Measurements from ENCODE around the gene SRSF11. TPM values are rescaled to one million over a fixed set of nuclear protein-coding genes. Genes with fewer than 3 reads are reported as not detected.
A peak's percentile ranks its signal among the peaks of the same experiment; 100 is the strongest.

Gene SRSF11
- polyA plus RNA-seq, 12 donors: 127 to 585 (median 215) TPM

- no peak for DNase-seq
These were observed 9.6 kb upstream of the SRSF11 start for GRCh38 chr1:70211541-70211940.

- DNase-seq: no peak
These were observed 1.2 kb upstream of the SRSF11 start for GRCh38 chr1:70220015-70220414.

- DNase-seq: no peak
These were observed 503 bp upstream of the SRSF11 start for GRCh38 chr1:70220517-70221237.

- no peak for DNase-seq
These were observed 1.6 kb downstream of the SRSF11 start for GRCh38 chr1:70222716-70223235.

DNA sequence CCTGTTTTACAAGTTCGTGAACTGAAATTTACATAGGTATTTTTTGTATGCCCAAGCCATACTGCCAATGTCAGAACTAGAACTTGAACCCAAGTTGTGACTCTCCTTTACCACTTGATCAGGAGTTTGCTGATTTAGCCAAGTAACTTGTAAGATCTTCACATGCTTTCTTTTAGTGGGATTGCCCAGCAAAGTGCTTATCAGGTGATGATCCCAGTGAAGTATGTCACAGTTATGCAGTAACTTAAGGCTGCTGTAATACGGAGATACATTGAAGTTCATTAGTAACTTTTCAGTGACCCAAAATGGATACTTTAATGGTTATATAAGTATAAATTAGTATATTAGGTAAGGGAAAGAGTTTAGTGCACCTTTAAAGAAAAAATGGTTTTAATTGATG lies 3.8 kb downstream of the SRSF11 start:
- DNase-seq: no peak

GRCh38 chr1:70227439-70227838 lies 6.3 kb downstream of the SRSF11 start:
- DNase-seq: no peak

GRCh38 chr1:70228670-70229069 lies 7.5 kb downstream of the SRSF11 start:
- DNase-seq: no peak

DNA sequence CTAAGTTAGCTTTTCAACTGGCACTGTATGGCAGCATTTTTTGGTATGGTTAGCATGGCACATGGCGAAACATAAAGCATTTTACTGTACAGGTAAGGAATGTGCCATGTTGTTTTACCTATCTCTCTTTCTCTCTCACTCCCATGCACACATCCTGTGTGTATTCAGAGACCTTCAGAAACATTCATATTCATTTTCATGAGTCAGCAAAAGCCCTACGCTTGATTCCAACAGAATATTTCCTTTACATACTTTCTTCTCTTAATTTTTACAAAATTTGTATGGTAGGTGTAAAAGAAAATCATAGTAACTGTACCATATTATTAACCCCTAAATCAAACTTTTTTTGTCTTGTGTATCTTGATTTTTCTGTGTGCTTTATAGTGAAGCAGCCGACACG lies 10.3 kb downstream of the SRSF11 start:
- DNase-seq: no peak

DNA sequence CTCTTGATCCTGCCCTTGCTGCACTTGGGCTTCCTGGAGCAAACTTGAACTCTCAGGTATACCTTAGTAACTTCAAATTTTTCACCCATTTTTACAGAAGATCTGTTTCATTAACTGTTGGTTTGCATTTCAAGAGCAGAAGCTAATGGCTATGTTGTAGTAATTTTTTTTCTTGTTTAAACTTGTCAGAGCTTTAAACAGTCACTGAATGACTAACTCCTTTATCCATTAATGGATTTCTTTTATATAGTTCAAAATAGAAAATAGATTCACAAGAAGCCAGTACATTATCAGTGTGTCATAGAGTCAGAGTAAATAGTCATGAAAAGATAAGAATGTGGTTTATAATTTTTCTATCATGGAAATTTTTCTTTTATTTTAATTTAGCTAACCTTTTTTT lies 13.6 kb downstream of the SRSF11 start:
- no peak for DNase-seq

- DNase-seq: no peak
These were observed 18.8 kb downstream of the SRSF11 start for GRCh38 chr1:70239940-70240339.

GRCh38 chr1:70247122-70247521 lies 25.9 kb downstream of the SRSF11 start:
- no peak for DNase-seq

GRCh38 chr1:70247768-70248167 lies 26.6 kb downstream of the SRSF11 start:
- no peak for DNase-seq

DNA sequence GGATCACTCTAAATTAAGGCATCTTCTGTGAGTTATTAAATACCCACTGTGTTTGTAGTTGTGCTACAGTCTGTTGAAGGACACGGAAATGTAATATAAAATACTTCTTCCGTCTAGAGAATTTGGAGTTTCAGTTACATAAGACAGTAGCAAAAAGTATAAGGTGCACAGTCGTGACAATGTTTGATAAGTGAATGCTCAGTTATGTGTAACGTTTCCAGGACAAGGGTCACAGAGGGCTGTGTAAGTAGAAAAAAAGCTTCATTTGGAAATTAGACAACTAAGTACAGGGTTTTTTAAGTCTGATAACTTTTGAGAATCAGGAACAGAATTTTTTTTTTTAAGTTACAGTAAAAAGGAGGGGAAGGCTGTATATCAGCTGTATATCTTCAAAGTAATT lies 27.5 kb downstream of the SRSF11 start:
- no peak for DNase-seq

GRCh38 chr1:70256664-70257063 lies 35.5 kb downstream of the SRSF11 start:
- DNase-seq: no peak

DNA sequence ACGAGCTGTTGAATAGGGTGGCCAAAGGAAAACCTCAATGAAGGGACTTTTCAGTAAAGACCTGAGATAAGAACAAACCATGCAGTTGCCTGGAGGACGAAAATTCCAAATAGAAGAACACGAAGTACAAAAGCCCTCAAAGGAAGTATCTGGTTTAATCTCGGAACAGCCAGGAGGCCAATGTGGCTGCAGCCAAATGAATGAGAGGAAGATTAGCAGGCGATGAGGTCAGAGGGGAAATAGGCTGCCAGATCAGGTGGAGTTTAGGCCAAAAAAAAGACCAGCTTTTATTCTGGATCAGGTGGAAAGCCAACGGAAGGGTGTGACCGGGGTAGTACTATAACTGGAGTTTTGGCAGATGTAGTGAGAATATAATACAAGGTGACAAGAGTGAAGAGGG lies 43.7 kb downstream of the SRSF11 start:
- DNase-seq: no peak

- no peak for DNase-seq
These were observed 44.8 kb downstream of the SRSF11 start for GRCh38 chr1:70265946-70266345.

- DNase-seq: no peak
These were observed 56.7 kb downstream of the SRSF11 start for GRCh38 chr1:70277875-70278274.

DNA sequence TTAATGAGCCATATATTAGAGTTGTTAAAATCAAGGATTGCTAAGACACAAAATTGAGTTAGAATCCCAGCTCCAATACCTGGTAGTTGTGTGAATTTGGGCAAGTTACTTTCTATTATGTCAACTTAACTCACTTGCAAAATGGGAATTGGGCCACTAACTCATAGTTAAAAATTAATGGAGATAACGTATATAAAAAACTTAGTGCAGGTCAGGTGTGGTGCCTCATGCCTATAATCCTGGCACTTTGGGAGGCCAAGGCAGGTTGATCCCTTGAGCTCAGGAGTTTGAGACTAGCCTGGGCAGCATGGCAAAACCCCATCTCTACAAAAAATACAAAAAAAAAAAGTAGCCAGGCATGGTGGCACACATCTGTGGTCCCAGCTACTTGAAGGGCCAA lies 57.5 kb downstream of the SRSF11 start:
- no peak for DNase-seq

GRCh38 chr1:70284366-70284765 lies 63.2 kb downstream of the SRSF11 start:
- no peak for DNase-seq

DNA sequence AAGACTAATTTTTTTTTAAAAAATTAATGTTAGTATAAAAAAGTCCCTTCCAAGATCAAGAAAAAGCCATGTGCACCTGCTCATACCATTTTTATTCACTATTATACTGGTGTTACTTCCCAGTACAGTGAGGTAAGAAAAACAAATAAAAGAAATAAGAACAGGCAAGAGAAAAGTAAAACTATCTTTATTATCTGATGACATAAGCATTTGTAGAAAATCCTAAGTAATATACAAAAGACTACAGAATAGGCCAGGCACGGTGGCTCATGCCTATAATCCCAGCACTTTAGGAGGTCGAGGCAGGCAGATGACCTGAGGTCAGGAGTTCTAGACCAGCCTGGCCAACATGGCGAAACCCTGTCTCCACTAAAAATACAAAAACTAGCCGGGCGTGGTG lies 65.3 kb downstream of the SRSF11 start:
- DNase-seq: no peak

GRCh38 chr1:70288166-70288565 lies 67.0 kb downstream of the SRSF11 start:
- peak; percentile 14 for DNase-seq

DNA sequence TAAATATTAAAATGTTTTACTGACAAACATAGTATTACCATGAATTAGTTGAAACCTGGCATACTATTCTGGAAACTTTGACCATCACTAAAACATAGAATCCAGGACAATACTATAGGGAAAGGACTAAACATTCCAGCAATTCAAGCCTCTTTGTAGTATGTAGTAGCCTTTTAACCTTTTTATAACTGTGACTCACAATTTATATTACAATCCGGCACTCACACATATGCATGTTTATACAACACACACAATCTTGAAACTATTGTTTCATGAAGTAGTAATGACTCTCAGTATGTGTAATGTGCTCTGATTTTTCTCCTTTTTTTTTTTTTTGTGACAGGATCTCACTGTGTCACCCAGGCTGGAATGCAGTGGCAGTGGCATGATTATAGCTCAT lies 69.0 kb downstream of the SRSF11 start:
- peak; percentile 33 for DNase-seq

- DNase-seq: no peak
These were observed 72.1 kb downstream of the SRSF11 start for GRCh38 chr1:70293186-70293843.

DNA sequence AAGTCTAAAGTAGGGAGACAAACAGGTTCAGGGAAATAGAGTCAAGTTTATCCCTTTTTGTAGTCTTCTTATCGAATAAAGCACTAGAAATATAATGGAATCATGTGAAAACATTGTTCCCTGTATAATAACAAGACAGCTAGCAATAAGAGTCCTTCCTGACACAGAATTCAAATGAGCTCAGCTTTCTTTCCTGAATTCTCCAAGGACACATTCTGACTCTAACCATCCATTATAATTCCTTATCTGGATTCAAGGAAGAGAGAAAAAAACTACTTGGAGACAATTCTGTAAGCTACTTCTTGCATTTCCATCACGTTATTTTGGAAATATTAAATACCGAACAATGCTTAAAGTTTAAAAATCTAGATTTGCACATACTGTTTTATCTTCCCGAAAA lies 74.6 kb downstream of the SRSF11 start:
- no peak for DNase-seq
